Ascending aorta (tissue), 2 donors: ENCODE measurements around the gene MIER2. TPM values are rescaled to one million over a fixed set of nuclear protein-coding genes. Genes with fewer than 3 reads are reported as not detected.

Experiments used
- DNase-seq, 2 donors: peaks; one replicate each; pipeline ENCODE4 v3.0.0-alpha.2; 2019; ENCODE audit warnings: low spot score in 2 of 2
- H3K27ac ChIP-seq, 2 donors: fragments of 200-600 bp; sonication (generic); one replicate each; pipeline ENCODE4 v1.5.1; 2016 to 2017; ENCODE audit warnings: mild to moderate bottlenecking in 1 of 2
- H3K27me3 ChIP-seq: fragments of 200-600 bp; sonication (generic); one replicate; pipeline ENCODE4 v1.5.1; 2017
- H3K36me3 ChIP-seq, 2 donors: fragments of 200-600 bp; sonication (generic); one replicate each; pipeline ENCODE4 v1.5.1; 2016
- H3K4me1 ChIP-seq, 2 donors: fragments of 200-600 bp; sonication (generic); one replicate each; pipeline ENCODE4 v1.5.1; 2016 to 2017; ENCODE audit warnings: mild to moderate bottlenecking in 1 of 2
- H3K4me3 ChIP-seq, 2 donors: fragments of 200-600 bp; sonication (generic); one replicate each; pipeline ENCODE4 v1.5.1; 2016 to 2017; ENCODE audit warnings: mild to moderate bottlenecking in 1 of 2
- H3K9me3 ChIP-seq, 2 donors: fragments of 200-600 bp; sonication (generic); one replicate each; pipeline ENCODE4 v1.5.1; 2016
- intact Hi-C: fragments of 100-400 bp; cut with DNase I; formaldehyde crosslinking; loops from one replicate; pipeline ENCODE4 v1.15.1; 2023
- total RNA-seq: library from RNA; depleted of rRNA; stranded (reverse); fragments of >200 nt; gene quantifications from one replicate; pipeline ENCODE4 v1.1.0, GENCODE V29; 2016
- TF ChIP-seq, protein P1 (sequence below), 3 experiments: fragments of 200-600 bp in 2 of 3; fragments of 450-650 bp in 1 of 3; sonication (generic) in 2 of 3; IDR thresholded peaks; one replicate each; pipeline ENCODE4 v1.5.1; 2016 to 2019; ENCODE audit warnings: antibody characterized with exemption in 3 of 3, mild to moderate bottlenecking in 1 of 3, moderate library complexity in 1 of 3

MIER2 gene
- total RNA-seq, 1 donor from 2014 or later: 128 TPM

DNA sequence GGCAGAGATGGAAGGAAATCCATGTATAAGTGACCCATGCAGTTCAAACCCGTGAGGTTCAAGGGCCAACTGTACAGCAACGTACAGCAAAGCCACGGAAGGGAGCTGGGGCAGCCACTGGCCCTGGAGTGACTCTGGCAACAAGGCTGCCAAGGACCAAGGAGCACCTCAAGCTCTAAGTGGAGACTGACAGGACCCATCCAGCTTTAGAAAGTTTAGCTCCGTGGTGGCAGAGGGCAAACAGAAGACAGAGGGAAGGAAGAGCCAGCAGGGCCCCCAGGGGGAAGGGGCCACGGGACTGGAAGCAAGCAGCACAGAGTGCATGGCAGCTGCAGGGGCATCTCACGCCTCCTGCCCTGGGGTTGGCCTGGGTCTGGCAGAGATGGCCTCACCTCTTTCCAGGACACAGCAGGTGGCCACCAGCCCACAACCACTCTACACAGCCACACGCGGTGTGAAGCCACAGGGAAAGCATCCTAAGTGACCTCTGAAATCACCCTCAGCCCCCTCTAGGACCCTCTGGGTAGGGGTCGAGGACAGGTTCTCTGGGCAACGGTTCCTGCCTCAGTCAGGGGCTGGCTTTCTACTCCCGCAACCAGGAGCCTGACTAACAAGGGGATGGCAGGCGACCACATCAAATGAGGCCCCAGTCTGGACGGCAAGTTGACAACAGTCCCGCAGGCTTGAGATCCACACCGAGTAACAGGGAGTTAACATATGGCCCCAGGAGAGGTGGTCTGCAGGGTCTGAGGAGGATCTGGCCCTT lies 3.8 kb downstream of the MIER2 start:
- no peak for DNase-seq
- H3K4me3 ChIP-seq: no peak overlapping the region
- peaks cover 0 to 3% of the 10 kb centered on the region in 2 donors for H3K36me3 ChIP-seq
- no peaks in the 10 kb centered on the region for H3K9me3 ChIP-seq
- H3K4me1 ChIP-seq: peaks cover 5 to 22% of the 10 kb centered on the region in 2 donors
- H3K27ac ChIP-seq: no peak overlapping the region
- TF ChIP-seq, protein P1, sequence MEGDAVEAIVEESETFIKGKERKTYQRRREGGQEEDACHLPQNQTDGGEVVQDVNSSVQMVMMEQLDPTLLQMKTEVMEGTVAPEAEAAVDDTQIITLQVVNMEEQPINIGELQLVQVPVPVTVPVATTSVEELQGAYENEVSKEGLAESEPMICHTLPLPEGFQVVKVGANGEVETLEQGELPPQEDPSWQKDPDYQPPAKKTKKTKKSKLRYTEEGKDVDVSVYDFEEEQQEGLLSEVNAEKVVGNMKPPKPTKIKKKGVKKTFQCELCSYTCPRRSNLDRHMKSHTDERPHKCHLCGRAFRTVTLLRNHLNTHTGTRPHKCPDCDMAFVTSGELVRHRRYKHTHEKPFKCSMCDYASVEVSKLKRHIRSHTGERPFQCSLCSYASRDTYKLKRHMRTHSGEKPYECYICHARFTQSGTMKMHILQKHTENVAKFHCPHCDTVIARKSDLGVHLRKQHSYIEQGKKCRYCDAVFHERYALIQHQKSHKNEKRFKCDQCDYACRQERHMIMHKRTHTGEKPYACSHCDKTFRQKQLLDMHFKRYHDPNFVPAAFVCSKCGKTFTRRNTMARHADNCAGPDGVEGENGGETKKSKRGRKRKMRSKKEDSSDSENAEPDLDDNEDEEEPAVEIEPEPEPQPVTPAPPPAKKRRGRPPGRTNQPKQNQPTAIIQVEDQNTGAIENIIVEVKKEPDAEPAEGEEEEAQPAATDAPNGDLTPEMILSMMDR (IDR thresholded peaks at IDR 0.05): no peak
- intact Hi-C loops: loop anchor here (10.0 kb wide), 1 partner anchor 164 kb away; the partner anchor contains the start of gene TPGS1
- no peaks in the 10 kb centered on the region for H3K27me3 ChIP-seq

DNA sequence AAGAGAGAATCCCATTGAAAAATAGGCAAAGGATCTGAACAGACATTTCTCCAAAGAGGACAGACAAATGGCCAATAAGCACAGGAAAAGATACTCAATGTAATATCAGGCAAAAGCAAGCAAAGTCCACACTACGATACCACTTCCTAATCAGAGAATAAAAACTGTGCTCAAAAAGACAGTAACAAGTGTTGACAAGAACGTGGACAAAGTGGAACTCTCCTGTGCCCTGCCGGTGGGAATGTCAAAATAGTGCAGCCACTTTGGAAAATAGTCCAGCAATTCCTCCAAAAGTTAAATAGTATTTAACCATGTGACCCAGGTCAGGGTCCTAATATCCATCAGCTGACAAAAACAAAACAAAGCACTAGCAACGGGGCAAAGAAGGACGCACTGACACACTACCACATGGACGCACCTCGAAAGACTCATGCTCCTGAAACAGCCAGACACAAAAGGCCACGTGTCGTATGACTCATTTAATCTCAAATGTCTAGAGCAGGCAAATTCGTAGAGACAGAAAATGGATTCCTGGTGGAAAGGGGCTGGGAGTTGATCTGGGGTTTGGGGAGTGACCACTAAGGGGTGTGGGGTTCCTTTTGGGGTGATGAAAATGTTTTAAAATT lies 5.2 kb downstream of the MIER2 start:
- no peaks in the 10 kb centered on the region for H3K27me3 ChIP-seq
- no peak overlapping the region for H3K4me3 ChIP-seq
- H3K9me3 ChIP-seq: no peaks in the 10 kb centered on the region
- H3K4me1 ChIP-seq: peaks cover 5 to 20% of the 10 kb centered on the region in 2 donors
- no peak for DNase-seq
- intact Hi-C loops: no loop called here
- H3K36me3 ChIP-seq: peaks cover 11 to 12% of the 10 kb centered on the region in 2 donors
- TF ChIP-seq, protein P1 (IDR thresholded peaks at IDR 0.05): no peak
- no peak overlapping the region for H3K27ac ChIP-seq

DNA sequence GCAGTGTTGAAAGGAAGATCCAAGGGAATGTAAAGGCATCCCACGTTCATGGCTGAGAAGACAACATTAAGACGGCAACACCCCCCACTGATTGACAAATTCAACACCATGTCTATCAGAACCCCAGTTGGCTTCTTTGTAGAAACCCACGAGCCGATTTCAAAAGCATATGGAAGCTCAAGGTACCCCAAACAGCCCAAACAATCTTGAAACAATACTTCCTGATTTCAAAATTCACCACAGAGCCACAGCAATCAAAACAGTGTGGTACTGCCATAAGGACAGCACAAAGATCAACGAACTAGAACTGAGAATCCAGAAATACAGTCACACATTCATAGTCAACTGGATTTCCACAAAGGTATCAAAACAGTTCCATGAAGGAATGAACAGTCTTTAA lies 6.2 kb downstream of the MIER2 start:
- no peak overlapping the region for H3K4me3 ChIP-seq
- no peak overlapping the region for H3K27ac ChIP-seq
- H3K9me3 ChIP-seq: no peaks in the 10 kb centered on the region
- intact Hi-C loops: no loop called here
- H3K36me3 ChIP-seq: peaks cover 15 to 16% of the 10 kb centered on the region in 2 donors
- no peak for DNase-seq
- no peaks in the 10 kb centered on the region for H3K27me3 ChIP-seq
- TF ChIP-seq, protein P1 (IDR thresholded peaks at IDR 0.05): no peak
- H3K4me1 ChIP-seq: peaks cover 3 to 17% of the 10 kb centered on the region in 2 donors

DNA sequence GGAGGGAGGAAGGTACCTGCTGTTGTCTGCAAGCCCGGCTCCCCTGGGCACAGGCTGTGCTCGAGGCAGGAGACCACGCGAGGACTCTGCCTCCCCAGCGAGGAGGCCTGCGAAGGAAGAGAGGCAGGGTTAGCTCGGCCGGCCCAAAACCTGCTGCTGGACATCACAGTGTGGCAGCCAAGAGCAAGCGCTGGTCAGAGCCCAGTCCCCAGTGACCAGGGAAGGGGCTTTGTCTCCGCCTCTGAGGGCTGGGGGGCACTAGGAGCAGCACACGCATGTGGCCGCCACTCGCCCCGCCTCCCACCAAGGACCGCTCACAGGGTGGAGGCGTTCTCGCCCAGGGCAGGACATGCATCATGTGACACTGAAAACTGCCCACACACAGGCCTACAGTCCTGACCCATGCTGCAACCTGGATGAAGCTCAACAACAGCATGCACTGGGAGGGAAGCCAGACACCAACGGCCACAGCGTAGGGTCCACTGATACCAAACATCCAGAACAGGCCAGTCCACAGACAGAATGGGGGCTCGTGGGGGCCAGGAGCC lies 8.5 kb downstream of the MIER2 start:
- intact Hi-C loops: no loop called here
- no peak for DNase-seq
- no peaks in the 10 kb centered on the region for H3K27me3 ChIP-seq
- H3K27ac ChIP-seq: no peak overlapping the region
- TF ChIP-seq, protein P1 (IDR thresholded peaks at IDR 0.05): no peak
- H3K4me1 ChIP-seq: no peaks in the 10 kb centered on the region
- peaks cover 20 to 21% of the 10 kb centered on the region in 2 donors for H3K36me3 ChIP-seq
- no peak overlapping the region for H3K4me3 ChIP-seq
- H3K9me3 ChIP-seq: no peaks in the 10 kb centered on the region

DNA sequence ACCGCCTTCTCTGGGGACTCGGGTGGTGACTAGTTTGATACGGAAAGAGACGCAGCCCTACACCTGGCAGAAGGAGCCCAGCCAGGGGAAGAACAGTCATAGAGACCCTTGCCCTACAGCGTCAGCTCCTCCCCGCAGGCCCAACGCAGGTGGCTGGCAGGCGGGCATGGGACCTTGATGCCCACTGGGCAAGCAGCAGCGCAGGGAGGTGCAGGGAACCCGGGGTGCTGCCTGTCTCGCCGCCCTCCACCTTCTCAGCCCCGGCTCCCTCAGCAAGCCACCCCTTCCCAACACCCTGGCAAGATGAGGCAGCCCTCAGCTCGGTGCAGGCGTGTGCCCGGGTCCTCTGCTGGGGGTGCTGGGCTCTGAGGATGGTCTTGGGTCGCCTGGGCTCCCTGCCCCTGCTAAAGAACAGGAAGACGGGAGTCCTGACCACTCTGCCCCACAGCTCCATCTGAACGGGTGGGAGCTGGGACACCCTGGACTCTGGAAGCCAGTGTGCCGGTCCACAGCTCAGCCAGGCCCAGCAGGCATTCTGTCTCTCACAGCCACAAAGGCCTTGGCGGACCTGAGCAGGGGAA lies 9.0 kb downstream of the MIER2 start:
- Histone ChIP-seq H3K27me3 (no peaks in the 10 kb centered on the region), H3K9me3 (no peaks in the 10 kb centered on the region), H3K36me3 (peaks cover 26 to 27% of the 10 kb centered on the region in 2 donors), H3K4me1 (no peaks in the 10 kb centered on the region), H3K4me3 (no peak overlapping the region), H3K27ac (no peak overlapping the region)
- DNase-seq: no peak
- TF ChIP-seq, protein P1 (IDR thresholded peaks at IDR 0.05): no peak
- intact Hi-C loops: no loop called here
